Epidermal melanocyte (primary cell): ENCODE data around the gene EIF4G1.

Source experiments
- DNase-seq: peaks from one replicate; pipeline ENCODE4 v3.0.0; 2011; ENCODE audit warnings: low spot score; ENCODE audit not compliant: insufficient read length

EIF4G1 gene

GRCh38 chr3:184306341-184306972 lies 7.9 kb upstream of the EIF4G1 start:
- no peak for DNase-seq

- DNase-seq = no peak
Observed at GRCh38 chr3:184307915-184308314, 6.5 kb upstream of the EIF4G1 start.

- DNase-seq = no peak
Observed at GRCh38 chr3:184308744-184309143, 5.7 kb upstream of the EIF4G1 start.

GRCh38 chr3:184311633-184312032 lies 2.8 kb upstream of the EIF4G1 start:
- no peak for DNase-seq

GRCh38 chr3:184314700-184315542 lies 515 bp downstream of the EIF4G1 start:
- DNase-seq = no peak

GRCh38 chr3:184315543-184315867 lies 1.1 kb downstream of the EIF4G1 start:
- DNase-seq = no peak

- DNase-seq = no peak
Observed at GRCh38 chr3:184315871-184316661, 1.7 kb downstream of the EIF4G1 start.

GRCh38 chr3:184316792-184317191 lies 2.4 kb downstream of the EIF4G1 start:
- no peak for DNase-seq

- no peak for DNase-seq
Observed at GRCh38 chr3:184317201-184317600, 2.8 kb downstream of the EIF4G1 start.

- DNase-seq = peak; percentile 96
Observed at GRCh38 chr3:184320104-184320445, 5.7 kb downstream of the EIF4G1 start.

GRCh38 chr3:184321666-184322065 lies 7.3 kb downstream of the EIF4G1 start:
- no peak for DNase-seq

- DNase-seq = no peak
Observed at GRCh38 chr3:184322731-184323487, 8.5 kb downstream of the EIF4G1 start.

- DNase-seq = no peak
Observed at GRCh38 chr3:184323696-184324095, 9.3 kb downstream of the EIF4G1 start.

- DNase-seq = no peak
Observed at GRCh38 chr3:184325269-184325668, 10.9 kb downstream of the EIF4G1 start.

- no peak for DNase-seq
Observed at GRCh38 chr3:184325715-184326369, 11.4 kb downstream of the EIF4G1 start.

- no peak for DNase-seq
Observed at GRCh38 chr3:184327171-184327570, 12.8 kb downstream of the EIF4G1 start.

GRCh38 chr3:184328516-184328915 lies 14.1 kb downstream of the EIF4G1 start:
- DNase-seq = no peak

- DNase-seq = no peak
Observed at GRCh38 chr3:184332370-184333090, 18.1 kb downstream of the EIF4G1 start.

- DNase-seq = no peak
Observed at GRCh38 chr3:184333190-184333589, 18.8 kb downstream of the EIF4G1 start.

GRCh38 chr3:184333700-184334099 lies 19.3 kb downstream of the EIF4G1 start:
- no peak for DNase-seq
